Measurements from ENCODE around the gene ZSCAN12.

GRCh38 chr6:28356666-28357020, 42.9 kb downstream of the ZSCAN12 start:
- TF ChIP-seq ZNF513 (CRISPR knock-in tag; conservative IDR thresholded peaks at IDR 0.05): no peak
- no peak for TF ChIP-seq ZNF282 (IDR thresholded peaks at IDR 0.05; ENCODE audit: partially characterized antibody)
- no peak for TF ChIP-seq JUND (CRISPR knock-in tag; IDR thresholded peaks at IDR 0.05)
- TF ChIP-seq, protein P1, sequence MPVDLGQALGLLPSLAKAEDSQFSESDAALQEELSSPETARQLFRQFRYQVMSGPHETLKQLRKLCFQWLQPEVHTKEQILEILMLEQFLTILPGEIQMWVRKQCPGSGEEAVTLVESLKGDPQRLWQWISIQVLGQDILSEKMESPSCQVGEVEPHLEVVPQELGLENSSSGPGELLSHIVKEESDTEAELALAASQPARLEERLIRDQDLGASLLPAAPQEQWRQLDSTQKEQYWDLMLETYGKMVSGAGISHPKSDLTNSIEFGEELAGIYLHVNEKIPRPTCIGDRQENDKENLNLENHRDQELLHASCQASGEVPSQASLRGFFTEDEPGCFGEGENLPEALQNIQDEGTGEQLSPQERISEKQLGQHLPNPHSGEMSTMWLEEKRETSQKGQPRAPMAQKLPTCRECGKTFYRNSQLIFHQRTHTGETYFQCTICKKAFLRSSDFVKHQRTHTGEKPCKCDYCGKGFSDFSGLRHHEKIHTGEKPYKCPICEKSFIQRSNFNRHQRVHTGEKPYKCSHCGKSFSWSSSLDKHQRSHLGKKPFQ (CRISPR knock-in tag; IDR thresholded peaks at IDR 0.05; ENCODE audit: insufficient replicate concordance): no peak
- no peak for TF ChIP-seq ZNF782 (CRISPR knock-in tag; IDR thresholded peaks at IDR 0.05; ENCODE audit: borderline replicate concordance)

Data from HepG2 (cell line).